NCI-H510A (cell line): ENCODE results near the gene CTNNBIP1.
"Not testable (repeated sequence)": the region's sequence is repeated elsewhere in the genome, so short reads cannot be mapped to it uniquely, and the experiment has no call there.

ENCODE experiments used
- DNase-seq: peaks from one replicate; lab custom pipeline; 2025; lab: John Stamatoyannopoulos, UW

Gene CTNNBIP1

DNA sequence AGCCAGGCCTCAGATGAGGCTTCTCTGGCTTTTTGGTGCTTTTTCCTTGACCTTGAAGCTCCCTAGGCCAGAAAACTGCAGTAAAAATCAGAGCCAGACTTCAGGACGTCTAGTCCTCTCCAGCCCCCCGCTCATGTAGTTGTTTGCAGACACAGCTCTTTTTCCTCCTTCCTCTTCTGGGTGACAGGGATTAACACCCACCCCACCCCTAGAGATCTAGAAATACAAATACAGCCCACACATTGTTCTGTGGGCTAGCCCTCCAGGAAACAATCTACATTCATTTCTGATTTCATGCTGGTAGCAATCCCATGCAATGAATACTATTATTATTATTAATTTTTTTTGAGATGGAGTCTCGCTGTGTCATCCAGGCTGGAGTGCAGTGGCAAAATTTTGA is 76.4 kb downstream of the CTNNBIP1 start:
- no peak for DNase-seq

DNA sequence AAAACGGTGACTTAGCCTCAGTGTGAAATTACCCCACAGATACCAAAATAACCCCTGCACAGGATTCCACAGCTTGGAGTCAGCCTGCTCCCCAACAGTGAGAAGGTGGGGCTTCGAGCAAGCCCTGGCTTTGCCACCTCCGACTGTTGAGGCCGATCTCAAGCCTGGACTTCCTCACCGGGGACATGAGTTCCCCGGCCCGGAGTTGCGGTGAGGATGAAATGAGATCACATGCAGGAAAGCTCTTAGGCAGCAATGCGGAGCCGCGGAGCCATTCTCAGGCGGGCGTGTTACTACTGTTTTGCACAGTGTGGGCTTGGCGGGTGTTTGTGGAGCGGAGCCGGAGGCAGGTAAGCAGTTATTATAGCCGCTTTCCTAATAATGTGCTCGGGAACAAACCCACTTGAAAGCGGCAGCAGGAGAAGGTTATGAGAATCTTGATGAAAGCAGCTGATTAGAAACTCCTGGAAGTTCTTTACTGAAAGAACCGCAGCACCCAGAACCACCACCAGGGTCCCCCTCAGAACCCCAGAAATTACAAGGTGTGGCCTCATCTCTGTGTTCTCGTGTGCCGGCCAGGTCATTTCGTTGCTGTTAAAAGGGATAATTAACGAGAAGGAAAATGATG is 82.4 kb downstream of the CTNNBIP1 start:
- DNase-seq = peak; percentile 76

DNA sequence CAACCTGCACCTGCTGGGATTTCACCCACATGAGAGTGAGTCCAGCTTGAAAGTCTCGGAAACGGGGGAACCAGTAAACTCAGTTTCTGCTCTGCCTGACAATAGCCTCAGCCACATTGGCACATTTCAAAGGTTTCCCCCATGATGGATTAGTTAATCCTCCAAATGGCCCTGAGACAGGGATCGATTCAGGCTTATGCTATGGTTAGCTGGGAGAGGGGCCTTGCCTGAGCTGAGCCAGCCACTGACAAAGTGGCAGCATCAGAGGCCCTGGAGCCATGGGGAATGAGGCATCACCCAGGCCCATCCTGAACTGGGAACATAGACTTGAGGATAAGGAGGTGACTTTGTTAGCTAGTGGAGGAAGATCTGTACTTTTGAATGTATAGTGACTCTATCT is 83.5 kb downstream of the CTNNBIP1 start:
- DNase-seq = no peak

DNA sequence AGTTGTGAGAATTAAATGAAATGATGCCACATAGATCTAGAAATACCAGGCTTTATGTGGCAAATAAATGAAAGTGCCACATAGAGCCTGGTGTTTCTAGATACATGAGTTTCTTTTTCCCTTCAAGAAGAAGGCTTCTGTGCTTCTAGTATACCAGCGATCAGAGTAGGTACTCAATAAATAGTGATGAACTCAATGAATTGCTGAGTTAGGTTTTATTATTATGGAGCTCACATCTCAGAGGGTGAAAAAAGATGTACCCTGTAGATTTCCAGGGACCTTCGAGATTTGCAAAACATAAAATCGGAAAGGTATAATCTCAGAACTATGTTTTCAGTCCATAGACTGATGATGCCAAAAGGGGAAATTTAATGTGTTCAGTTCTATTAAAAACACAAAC is 84.0 kb downstream of the CTNNBIP1 start:
- no peak for DNase-seq

DNA sequence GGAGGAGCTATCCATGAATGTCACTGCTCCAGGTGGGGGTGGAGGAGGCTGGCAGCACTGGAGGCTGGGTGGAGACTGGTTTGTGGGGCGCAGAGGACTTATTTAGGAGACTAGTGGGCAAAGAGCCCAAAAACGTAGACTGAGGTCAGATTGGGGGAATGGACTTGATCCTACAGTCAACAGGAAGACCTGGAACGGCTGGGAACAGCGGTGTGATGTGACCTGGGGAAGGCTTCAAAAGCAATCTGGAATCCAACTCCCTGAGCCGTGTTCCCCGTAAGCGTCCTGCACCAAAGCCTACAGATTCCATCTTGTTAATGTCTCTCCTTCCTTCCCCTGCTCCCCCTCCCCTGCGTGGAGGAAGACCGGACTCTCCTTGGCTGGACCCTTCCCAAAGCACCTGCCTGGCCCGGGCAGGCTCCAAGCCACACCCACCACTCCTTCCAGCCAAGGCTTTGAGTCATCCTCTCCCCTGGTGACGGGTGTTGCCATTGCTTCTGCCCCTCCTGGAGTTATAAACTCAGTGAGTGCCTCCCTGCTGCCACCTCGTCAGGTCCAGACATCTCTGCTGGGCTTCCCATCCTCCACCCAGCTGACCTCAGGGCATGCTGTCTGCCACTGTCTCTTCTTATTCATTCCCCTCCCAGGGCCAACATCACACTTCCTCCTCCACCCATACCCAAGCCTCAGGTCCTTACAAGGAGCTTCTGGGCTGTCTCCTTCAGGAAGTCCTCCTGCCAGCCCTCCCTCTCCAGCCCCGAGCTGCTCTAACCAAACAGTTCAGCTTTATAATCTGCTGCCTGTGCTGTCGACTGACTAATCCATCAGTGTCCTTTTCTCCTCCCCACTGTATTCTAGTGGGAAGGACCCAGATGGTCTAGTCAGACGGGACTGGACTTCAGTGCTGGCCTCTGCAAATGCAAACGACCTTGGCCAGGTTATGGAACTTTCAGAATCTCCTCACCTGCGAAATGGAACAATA is 84.7 kb downstream of the CTNNBIP1 start:
- DNase-seq = peak; percentile 96

DNA sequence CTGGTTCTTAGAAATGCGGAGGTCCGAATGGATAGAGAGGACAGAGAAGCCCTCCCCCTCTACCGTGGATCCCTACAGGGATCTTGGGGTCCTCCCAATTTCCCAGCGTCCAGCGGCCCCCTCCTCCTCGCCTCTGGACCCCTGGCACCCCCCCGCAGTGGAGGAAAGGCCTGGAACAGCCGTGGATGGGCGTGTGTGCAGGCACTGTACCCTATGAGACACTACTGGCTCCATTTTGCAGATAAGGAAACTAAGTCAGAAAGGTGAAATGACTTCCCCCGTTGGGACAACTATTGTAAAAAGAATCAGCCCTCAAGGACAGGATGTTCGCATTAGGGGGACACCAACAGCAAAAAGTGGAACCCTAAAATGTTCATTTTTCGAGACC is 85.4 kb downstream of the CTNNBIP1 start:
- no peak for DNase-seq

DNA sequence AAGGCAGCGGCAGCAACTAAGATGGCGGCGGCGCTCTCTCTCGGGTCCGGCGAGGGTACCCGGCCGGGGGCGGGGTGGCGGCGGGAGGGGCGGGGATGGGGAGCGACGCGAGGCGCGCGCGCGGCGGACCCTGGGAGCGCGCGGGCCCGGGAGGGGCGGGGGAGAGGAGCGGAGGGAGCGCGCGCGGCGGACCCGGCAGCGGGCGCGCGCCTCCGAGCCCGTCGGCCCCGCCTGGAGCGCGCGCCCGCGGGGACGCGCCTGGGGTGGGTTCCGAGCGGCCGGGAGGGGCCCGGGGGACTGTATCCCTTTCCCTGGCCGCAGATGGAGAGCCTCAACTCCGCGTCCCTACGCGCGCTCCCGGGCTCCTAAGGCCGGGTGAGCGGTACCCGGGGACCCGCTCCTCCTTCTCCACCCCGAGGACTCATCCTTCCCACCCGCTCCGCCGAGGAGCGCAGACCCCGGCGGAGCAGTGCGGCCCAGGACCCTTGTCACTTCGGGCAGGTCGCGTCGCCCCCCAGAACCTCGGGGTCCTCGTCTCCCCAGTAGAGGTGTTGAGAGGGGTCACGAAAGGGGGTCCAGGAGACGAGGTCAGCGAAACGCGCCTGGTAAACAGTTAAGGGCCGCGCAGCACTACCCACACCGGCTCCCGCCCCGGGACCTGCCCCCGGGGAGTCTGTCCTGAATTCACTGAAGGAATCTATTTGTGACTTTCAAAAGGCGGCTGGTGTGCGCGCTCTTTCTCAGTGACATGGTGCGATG is 85.9 kb downstream of the CTNNBIP1 start, which contains the start of gene CLSTN1:
Gene CLSTN1, minus strand, starts transcription at position 23 of the 759 bp plus-strand sequence. CDS start 232 bp downstream, outside the sequence.
- peak; percentile 99 for DNase-seq

DNA sequence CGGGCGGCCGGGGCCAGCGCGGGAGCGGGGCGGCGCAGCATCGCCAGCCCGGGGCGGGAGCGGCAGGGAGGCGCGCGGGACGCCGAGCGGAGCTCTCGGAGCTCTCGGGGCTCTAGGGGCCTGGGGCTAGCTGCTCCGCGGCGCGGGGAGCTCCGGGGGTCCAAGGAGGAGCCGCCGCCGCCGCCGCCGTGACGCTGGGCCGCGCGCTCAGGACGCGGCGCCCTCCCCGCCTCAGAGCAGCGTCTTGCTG is 86.5 kb downstream of the CTNNBIP1 start:
- no peak for DNase-seq

DNA sequence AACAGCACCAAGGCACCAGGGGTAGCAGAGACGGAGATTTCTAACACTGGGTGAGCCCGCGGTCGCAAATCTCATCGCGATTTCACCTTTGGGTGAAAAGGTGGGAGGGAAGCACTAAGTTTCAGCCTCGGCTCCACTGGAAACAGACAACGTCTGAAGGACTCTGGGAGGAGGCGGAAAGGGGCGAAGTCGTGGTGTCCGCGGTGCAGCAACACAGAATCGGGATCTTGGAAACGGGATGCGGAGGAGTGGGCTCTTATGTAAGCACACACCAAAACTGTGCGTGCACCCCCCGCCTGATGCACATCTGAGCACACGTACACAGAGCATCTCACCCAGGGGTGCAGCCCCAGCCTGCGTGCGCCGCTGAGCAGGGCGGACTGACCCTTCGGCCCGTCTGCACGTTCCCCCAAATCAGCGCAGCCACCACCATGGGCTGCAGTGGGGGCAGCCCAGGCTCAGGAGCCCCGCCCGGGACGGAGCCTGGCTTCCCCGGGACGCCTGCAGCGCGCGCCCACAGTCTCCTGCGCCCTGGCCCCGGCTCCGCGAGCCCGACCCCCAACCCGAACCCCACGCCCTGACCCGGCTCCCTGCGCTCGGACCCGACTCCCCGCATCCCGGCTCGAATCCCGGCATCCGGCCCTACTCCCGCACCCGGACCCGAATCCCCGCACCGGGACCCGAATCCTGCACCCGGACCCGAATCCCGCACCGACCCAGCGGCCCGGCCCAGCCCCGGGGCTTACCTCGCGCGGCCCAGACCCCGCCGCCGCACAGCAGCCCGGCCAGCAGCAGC is 87.0 kb downstream of the CTNNBIP1 start:
- DNase-seq = no peak

DNA sequence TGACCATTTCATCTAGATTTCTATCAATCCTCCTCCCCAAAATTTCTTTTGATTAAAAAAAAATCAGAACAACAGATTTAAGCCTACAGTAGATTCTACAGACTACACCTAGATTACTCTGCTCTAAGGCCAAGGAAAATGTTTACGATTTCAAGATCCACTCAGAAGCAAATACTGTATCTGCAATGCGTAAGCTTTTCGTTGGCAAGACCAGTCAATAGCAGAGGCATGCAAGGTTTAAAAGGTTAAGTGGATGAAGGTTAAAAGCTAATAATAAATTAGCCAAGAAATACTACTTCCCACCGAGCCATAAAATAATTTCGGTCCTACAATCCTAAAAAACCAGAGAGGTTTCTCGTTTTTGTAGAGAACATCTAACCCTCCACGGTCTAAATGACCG is 87.6 kb downstream of the CTNNBIP1 start:
- DNase-seq = no peak

DNA sequence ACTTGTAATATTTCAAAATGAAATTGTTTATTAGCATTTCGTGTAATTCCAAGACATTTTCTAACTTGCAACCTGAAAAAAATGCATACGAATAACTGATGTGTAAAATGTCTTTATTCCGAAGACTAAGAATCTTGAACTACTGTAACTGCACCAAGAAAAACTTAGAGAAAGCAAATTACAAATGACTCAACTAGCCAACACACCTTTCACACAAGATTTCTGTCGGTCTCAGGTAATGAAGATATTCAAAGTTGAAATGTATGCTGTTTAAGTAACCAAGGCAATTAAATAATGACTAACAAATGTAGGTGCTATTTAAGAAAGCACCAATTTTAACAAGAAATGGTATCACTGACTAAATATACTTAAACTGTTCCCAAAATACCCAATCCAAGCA is 88.4 kb downstream of the CTNNBIP1 start:
- DNase-seq = no peak

DNA sequence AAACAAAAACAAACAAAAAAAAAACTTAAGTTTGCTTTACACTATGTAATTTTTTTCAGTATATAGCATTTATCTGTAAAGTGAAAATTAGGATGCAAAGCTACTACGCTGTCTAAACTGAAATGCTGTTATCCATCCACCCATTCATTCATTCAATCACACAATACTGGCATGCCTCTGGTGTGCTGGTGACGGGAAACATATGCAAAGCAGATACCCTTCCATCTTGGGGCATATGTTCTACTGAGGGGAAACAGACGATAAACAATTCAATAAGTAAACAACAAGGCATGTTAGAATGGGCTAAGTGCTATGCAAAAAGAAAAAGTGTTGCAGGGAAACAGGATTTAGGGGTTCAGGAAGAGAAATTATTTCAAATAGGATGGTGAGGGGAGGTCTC is 89.5 kb downstream of the CTNNBIP1 start:
- DNase-seq = no peak

DNA sequence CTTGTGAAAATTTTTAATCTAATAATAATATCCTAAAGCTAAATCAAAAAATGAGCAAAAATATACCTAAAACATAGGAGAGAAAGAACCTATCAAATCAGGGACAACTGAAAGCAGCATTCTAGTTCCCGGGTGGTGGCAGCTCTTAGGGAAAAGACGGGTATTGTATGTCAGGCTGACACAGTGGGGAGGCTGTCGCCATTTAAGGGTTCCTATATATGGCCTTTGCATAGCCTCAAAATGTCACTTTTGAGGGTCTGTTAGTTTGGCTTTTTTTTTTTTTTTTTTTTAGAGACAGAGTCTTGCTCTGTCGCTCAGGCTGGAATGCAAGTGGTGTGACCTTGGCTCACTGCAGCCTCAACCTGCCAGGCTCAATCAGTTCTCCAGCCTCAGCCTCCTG is 92.3 kb downstream of the CTNNBIP1 start:
- no peak for DNase-seq

DNA sequence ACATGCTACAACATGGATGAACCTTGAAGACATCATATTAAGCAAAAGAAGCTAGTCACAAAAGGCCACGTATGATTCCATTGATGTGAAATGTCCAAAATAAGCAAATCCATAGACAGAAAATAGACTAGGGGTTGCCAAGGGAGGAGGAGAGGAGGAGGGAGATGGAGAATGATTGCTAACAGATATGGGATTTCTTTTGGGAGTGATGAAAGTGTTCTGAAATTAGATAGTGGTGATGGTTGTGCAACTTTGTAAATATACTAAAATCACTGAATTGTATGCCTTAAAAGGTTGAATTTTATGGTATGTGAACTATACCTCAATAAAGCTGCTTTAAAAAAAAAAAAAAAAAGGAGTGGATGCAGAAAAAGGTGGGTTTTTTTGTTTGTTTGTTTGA is 93.9 kb downstream of the CTNNBIP1 start:
- no peak for DNase-seq

DNA sequence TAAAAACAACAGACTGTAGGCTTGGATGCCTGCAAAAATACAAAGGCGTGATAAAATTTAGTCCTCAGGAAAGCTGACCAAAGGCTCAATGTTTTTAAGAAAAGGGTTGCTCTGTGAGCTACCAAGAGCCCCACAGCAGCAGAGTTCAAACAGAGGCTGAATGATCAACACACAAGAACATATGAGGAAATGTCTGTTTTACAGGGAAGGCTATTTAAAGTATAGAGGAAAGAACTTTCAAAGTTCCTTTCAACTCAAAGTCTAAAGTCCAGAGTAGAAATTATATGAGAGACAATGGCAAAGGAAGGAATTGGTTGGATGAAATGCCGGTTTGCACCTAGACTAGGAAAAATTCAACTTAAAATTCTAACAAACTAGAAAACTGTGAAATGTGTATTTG is 94.9 kb downstream of the CTNNBIP1 start:
- DNase-seq = no peak

DNA sequence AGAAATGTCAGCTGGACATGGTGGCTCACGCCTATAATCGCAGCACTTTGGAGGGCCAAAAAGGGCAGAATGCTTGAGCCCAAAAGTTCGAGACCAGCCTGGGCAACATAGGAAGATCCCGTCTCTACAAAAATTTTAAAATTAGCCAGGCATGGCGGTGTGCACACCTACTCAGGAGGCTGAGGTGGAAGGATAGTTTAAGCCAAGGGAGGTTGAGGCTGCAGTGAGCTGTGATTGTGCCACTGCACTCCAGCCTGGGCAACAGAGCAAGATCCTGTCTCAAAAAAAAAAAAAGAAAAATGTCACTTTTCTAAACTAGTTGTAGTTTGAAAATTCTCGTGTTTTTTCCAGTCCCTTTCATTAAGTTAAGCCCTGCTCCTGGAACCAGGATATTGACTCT is 95.5 kb downstream of the CTNNBIP1 start:
- no peak for DNase-seq

DNA sequence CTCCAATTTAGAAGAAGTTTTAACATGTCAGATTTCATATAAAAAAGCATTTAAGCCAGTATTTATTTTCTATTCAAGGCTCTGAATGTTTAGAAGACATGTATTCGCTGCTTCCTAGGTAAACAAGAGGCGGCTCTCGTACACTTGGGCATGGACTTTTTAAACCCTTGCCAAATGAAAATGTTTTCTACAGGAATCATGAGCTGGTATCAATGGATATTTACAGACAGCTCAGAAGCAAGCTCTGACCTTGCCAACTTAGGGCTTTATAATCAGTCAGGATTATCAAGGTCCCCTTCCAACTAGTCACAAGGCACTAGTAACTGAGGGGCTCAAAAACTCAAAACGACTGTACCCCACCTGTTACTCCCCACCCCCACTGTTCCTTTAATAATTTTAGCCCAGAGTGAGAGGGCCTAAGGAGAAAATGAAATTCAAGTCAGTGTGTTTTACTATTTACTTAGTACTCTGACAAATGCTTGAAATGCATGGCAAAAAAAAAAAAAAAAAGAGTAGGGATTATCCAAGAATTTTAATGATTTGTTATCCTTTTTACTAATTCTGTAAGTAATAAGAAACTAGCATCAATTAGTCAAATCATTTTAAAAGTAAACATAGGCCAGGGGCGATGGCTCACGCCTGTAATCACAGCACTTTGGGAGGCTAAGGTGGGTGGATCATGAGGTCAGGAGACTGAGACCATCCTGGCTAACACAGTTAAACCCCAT is 98.7 kb downstream of the CTNNBIP1 start:
- DNase-seq = no peak

DNA sequence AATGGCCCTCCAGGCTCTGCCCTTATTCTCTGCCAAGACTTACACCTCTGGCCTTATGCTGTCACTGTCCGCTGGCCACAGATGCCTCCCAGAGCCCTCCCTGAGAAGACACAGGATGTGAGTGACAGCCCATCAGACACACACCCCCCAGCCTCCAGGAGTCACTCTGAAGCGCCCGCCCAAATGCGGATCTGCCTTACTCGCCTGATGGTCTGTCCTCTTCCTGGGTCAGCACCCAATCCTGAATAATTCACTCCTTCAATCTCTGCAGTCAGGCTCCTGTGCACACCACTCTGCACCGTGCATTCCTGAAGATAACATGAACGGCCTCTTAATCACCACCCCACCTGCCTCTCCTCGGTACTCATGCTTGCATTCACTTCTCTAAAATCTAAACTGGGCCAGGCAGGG is 101.0 kb downstream of the CTNNBIP1 start:
- DNase-seq = no peak

DNA sequence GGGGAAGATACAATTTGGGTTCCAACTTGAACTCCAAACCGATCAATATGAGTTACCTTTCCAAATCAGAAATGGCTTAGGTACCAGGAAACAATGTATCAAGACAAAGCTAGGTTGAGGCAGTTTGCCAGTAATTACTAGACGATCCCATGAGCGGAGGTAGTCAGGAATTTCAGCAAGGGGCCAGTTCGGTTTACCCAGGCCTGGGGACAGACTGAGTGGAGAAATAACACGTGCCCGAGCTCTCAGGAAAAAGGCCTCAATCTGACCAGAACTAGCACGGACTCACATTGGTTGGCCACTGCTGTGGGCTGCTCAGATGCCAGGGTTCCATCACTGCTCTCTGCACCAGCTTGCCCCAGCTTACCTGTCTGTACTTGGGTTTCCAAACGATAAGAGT is 101.6 kb downstream of the CTNNBIP1 start:
- no peak for DNase-seq

DNA sequence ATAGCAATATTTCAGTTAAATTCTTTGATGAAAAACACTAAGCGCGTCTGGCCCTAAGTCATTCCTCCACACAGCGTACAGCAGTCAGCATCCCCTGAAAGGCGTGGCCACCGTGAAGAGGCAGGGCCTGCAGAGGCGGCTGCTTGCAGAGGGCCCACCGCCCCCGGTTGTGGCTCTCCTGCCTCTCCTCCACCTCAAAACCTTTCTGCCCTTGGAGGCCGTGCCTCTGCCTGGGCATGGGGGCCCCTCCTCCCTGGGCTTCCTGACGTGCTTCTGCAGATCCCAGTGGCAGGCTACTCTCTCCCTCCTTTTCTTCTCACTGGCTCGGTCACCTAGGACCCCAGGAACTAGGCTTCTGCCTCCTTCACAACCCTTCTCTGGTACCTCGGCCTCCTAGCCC is 102.5 kb downstream of the CTNNBIP1 start:
- peak; percentile 68 for DNase-seq

DNA sequence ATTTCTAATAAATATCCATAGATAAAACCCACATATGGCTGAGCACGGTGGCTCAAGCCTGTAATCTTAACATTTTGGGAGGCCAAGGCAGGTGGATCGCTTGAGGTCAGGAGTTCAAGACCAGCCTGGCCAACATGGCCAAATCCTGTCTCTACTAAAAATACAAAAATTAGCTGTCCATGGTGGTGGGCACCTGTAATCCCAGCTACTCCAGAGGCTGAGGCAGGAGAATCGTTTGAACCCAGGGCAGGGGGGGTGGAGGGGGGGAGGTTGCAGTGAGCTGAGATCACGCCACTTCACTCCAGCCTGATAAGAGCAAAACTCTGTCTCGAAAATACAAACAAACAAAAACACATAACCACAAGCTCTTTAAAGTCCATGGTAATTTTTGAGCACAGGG is 104.1 kb downstream of the CTNNBIP1 start:
- not testable (repeated sequence) for DNase-seq
